GM12874 (cell line): ENCODE results near the gene PCED1B.

ENCODE experiments used
- TF ChIP-seq, protein P1 (sequence below): IDR thresholded peaks from 2 replicates; pipeline ENCODE4 v1.5.1; 2011; ENCODE audit warnings: low read depth, mild to moderate bottlenecking, control low read depth, low read length, moderate library complexity; ENCODE audit not compliant: insufficient read depth

PCED1B gene

DNA sequence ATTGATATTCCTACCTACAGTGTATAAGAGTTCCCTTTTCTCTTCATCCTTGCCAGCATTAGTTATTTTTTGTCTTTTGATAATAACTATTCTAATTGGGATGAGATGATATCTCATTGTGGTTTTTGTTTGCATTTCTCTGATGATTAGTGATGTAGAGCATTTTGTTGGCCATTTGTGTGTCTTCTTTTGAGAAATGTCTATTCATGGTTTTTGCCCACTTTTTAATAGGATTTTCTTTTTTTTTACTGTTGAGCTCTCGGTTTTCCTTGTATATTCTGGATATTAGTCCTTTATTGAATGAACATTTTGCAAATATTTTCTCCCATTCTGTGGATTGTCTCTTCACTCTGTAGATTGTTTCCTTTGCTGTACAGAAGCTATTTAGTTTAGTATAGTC lies 79.9 kb downstream of the PCED1B start:
- TF ChIP-seq, protein P1, sequence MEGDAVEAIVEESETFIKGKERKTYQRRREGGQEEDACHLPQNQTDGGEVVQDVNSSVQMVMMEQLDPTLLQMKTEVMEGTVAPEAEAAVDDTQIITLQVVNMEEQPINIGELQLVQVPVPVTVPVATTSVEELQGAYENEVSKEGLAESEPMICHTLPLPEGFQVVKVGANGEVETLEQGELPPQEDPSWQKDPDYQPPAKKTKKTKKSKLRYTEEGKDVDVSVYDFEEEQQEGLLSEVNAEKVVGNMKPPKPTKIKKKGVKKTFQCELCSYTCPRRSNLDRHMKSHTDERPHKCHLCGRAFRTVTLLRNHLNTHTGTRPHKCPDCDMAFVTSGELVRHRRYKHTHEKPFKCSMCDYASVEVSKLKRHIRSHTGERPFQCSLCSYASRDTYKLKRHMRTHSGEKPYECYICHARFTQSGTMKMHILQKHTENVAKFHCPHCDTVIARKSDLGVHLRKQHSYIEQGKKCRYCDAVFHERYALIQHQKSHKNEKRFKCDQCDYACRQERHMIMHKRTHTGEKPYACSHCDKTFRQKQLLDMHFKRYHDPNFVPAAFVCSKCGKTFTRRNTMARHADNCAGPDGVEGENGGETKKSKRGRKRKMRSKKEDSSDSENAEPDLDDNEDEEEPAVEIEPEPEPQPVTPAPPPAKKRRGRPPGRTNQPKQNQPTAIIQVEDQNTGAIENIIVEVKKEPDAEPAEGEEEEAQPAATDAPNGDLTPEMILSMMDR: no peak

DNA sequence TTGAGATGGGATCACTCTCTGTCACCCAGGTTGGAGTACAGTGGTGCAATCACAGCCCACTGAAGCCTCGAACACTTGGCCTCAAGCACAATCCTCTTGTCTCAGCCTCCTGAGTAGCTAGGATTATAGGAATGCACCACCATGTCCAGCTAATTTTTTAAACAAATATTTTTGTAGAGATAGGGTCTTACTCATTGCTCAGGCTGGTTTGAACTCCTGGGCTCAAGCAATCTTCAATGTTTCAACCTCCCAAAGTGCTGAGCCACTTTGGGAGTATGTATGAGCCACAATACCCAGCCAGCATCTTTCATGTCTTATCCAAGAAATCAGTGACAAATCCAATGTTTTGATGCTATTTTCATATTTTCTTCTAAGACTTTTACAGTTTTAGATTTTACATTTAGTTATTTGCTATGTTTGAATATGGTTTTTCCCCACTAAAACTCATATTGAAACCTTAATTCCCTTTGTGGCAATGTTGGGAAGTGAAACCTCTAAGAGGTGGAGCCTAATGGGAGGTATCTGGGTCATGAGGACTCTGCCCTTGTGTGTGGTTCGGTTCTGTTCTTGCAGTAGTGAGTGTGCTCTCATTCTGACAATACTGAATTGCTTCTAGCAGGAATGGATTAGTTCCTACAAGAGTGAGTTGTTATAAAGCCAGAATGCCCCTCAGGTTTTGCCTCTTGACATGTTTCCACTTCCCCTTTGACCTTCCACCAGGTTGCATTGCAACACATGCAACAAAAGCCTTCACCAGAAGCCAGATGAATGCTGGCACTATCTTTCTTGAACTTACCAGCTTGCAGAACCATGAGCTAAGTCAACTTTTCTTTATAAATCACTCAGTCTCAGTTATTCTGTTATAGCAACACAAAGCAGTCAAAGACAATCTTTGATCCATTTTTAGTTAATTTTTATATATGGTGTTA lies 81.2 kb downstream of the PCED1B start:
- TF ChIP-seq, protein P1: no peak

DNA sequence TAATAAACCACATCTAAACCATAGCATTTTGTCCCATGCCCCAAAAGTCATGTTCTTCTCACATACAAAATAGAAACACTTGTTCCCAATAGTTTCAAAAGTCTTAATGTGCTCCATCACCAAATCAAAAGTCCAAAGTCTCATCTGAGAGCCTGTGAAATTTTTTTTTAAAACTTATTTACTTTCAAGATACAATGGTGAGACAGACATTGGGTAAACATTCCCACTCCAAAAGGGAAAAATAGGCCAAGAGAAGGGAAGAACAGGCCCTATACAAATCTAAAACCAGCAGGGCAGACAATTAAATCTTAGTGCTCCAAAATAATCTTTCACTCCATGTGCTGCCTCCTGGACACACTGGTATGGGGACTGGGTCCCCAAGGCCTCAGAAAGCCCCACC lies 84.7 kb downstream of the PCED1B start:
- TF ChIP-seq, protein P1: no peak

DNA sequence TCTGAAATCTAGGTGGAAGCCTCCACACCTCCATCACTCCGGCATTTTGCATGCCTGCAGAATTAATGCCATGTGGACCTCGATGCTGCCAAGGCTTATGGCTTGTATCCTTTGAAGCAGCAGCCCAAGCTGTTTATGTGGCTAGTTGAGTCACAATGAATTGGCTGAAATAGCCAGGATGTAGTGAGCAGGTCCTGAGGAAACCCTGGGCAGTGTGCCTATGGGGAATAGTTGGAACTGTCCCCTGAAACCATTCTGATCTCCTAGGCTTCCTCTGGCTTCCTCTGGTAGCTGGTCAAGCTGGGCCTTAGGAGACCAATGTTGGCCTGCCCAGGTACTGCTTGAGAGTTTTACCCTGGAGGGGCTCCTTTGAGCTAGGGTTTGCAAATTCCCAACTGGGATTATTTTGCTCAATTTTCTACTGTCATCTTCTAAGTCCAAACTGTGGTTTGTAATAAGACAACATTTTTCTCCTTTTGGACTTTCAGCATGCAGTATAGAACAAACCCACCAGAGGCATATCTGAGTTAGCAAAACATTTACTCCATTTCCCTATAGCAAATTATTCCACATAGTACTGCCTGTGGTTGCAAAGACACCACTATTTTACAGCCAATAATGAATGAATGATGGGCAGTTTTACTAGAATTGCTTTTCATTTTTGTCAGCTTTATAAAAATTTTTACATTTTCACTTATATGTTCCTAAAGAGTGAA lies 85.5 kb downstream of the PCED1B start:
- TF ChIP-seq, protein P1: no peak

DNA sequence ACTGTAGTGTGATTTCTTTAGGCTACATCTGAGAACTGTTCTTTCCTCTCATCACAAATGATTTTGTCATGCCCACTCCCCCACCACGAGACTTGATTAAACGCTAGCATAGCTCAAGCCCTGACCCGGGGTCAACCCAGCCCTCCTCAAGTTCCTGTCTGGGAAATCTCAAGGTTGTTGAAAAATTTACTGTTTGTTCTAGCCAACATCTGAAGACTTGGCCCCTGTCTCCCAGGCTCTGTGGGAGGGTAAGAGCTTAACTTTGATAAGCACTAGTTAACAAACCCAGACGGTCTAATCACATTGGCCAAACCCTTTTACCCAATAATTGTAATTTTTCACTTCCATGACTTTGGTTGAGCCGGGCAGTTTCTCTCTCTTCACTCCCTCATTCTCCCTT lies 86.5 kb downstream of the PCED1B start:
- TF ChIP-seq, protein P1: no peak

DNA sequence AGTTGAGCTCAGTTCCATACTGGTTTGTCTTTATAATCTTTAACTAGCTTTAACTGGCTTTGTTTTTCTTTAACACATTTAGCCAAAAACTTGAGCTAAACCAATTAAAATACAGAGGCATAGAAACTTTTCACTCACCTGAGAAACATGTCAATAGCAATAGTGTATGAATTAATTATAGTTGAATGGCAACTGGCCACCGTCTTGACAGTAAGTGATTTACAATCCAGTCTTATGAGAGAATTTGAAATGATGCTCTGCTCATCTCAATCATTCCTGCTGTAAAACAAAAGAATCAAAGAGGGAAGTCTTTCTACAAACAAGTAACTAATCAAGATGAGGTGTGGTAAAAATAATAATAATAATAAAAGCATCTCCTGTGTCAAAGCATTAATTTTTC lies 86.9 kb downstream of the PCED1B start:
- TF ChIP-seq, protein P1: no peak

DNA sequence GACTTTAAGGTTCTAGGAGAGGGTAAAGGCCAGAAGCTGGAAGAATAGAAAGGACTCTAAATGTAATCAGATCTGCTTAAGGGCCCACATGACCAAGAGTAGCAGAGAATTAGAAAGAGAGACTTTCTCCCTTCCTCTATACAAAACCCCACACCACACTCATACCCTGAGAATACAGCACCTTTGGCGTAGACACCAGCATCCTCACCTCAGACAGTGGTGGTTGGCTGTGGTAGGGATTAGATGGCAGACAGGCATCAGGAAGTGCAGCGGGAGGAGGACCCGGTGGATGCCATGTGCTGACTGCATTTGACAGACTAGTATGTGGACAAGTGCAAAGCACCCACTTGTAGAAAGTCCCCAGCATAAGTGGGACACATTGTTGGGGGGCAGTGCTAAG lies 98.6 kb downstream of the PCED1B start:
- TF ChIP-seq, protein P1: no peak
